Activated CD8-positive, alpha-beta memory T cell treated with anti-CD3 and anti-CD28 coated beads for 4 hours (primary cell): ENCODE data around the gene SSR4.
"Not testable (repeated sequence)": the region's sequence is repeated elsewhere in the genome, so short reads cannot be mapped to it uniquely, and the experiment has no call there.

Source experiments
- DNase-seq, 2 donors: peaks; one replicate each; pipeline ENCODE4 v3.0.0-alpha.2; 2020; ENCODE audit warnings: low read depth in 2 of 2

Gene SSR4

GRCh38 chrX:153794018-153794896 is at the start of gene SSR4, which contains the start of gene IDH3G:
Gene SSR4 (plus strand): TSS chrX:153794668. CDS start chrX:153794688, 20 bp downstream.
Gene IDH3G (minus strand): TSS chrX:153794375. CDS start chrX:153794326, 49 bp downstream.
- DNase-seq: peak; percentile 80 to 84

- not testable (repeated sequence) for DNase-seq
Measured at GRCh38 chrX:153745067-153745433, 49.4 kb upstream of the SSR4 start.

GRCh38 chrX:153746359-153746758 is 48.1 kb upstream of the SSR4 start:
- DNase-seq: no peak

GRCh38 chrX:153746991-153747390 is 47.5 kb upstream of the SSR4 start:
- DNase-seq: not testable (repeated sequence)

GRCh38 chrX:153749017-153749416 is 45.5 kb upstream of the SSR4 start:
- DNase-seq: not testable (repeated sequence)

- no peak for DNase-seq
Measured at GRCh38 chrX:153750127-153750774, 44.2 kb upstream of the SSR4 start.

- DNase-seq: no peak
Measured at GRCh38 chrX:153755136-153755535, 39.3 kb upstream of the SSR4 start.

GRCh38 chrX:153761863-153762262 is 32.6 kb upstream of the SSR4 start:
- DNase-seq: no peak

GRCh38 chrX:153762626-153763173 is 31.8 kb upstream of the SSR4 start:
- DNase-seq: no peak

- no peak for DNase-seq
Measured at GRCh38 chrX:153763298-153763932, 31.1 kb upstream of the SSR4 start.

- peak; percentile 43 to 53 for DNase-seq
Measured at GRCh38 chrX:153763989-153764755, 30.3 kb upstream of the SSR4 start, which contains the start of gene PLXNB3. Gene PLXNB3 (plus strand): TSS chrX:153764249. CDS start chrX:153765536, 1,287 bp downstream.

GRCh38 chrX:153764786-153765137 is 29.7 kb upstream of the SSR4 start:
- DNase-seq: no peak

GRCh38 chrX:153765138-153766079 is 29.1 kb upstream of the SSR4 start:
- no peak for DNase-seq

- peak; percentile 31 to 39 for DNase-seq
Measured at GRCh38 chrX:153766098-153766817, 28.2 kb upstream of the SSR4 start.

GRCh38 chrX:153766871-153767673 is 27.4 kb upstream of the SSR4 start:
- no peak for DNase-seq

GRCh38 chrX:153767674-153768055 is 26.8 kb upstream of the SSR4 start:
- DNase-seq: no peak

GRCh38 chrX:153768311-153769157 is 25.9 kb upstream of the SSR4 start:
- DNase-seq: no peak
